AG09319 (cell line): Measurements from ENCODE around the gene CEP72.

Experiments
- DNase-seq: peaks from one replicate; pipeline ENCODE4 v3.0.0-alpha.2; 2010; ENCODE audit warnings: low read depth; ENCODE audit errors: extremely low read depth
- TF ChIP-seq, protein P1 (sequence below): IDR thresholded peaks from 2 replicates; pipeline ENCODE4 v1.5.1; 2011; ENCODE audit warnings: low read depth, mild to moderate bottlenecking, inconsistent platforms, low read length, moderate library complexity

CEP72 gene

GRCh38 chr5:661891-662750 lies 50.0 kb downstream of the CEP72 start:
- TF ChIP-seq, protein P1, sequence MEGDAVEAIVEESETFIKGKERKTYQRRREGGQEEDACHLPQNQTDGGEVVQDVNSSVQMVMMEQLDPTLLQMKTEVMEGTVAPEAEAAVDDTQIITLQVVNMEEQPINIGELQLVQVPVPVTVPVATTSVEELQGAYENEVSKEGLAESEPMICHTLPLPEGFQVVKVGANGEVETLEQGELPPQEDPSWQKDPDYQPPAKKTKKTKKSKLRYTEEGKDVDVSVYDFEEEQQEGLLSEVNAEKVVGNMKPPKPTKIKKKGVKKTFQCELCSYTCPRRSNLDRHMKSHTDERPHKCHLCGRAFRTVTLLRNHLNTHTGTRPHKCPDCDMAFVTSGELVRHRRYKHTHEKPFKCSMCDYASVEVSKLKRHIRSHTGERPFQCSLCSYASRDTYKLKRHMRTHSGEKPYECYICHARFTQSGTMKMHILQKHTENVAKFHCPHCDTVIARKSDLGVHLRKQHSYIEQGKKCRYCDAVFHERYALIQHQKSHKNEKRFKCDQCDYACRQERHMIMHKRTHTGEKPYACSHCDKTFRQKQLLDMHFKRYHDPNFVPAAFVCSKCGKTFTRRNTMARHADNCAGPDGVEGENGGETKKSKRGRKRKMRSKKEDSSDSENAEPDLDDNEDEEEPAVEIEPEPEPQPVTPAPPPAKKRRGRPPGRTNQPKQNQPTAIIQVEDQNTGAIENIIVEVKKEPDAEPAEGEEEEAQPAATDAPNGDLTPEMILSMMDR, result no peak
- DNase-seq, result no peak

- TF ChIP-seq, protein P1, result no peak
- no peak for DNase-seq
These were observed 50.8 kb downstream of the CEP72 start for GRCh38 chr5:662751-663435.

- DNase-seq, result no peak
- TF ChIP-seq, protein P1, result no peak
These were observed 51.5 kb downstream of the CEP72 start for GRCh38 chr5:663436-664342.

- TF ChIP-seq, protein P1, result no peak
These were observed 52.3 kb downstream of the CEP72 start for GRCh38 chr5:664343-664993.

GRCh38 chr5:664994-665360 lies 52.8 kb downstream of the CEP72 start:
- TF ChIP-seq, protein P1, result no peak
- DNase-seq, result no peak

More at GRCh38 chr5:664343-664993, 52.3 kb downstream of the CEP72 start:
- no peak for DNase-seq

GRCh38 chr5:665541-665955 lies 53.4 kb downstream of the CEP72 start:
- TF ChIP-seq, protein P1, result no peak
- DNase-seq, result no peak
